GM12801 (cell line): ENCODE data around the gene PIM3.

ENCODE experiments used
- TF ChIP-seq, protein P1 (sequence below): IDR thresholded peaks from one replicate; pipeline ENCODE4 v1.5.1; 2011; ENCODE audit warnings: control low read depth; ENCODE audit not compliant: insufficient read length; ENCODE audit errors: extremely low read depth

The PIM3 gene

DNA sequence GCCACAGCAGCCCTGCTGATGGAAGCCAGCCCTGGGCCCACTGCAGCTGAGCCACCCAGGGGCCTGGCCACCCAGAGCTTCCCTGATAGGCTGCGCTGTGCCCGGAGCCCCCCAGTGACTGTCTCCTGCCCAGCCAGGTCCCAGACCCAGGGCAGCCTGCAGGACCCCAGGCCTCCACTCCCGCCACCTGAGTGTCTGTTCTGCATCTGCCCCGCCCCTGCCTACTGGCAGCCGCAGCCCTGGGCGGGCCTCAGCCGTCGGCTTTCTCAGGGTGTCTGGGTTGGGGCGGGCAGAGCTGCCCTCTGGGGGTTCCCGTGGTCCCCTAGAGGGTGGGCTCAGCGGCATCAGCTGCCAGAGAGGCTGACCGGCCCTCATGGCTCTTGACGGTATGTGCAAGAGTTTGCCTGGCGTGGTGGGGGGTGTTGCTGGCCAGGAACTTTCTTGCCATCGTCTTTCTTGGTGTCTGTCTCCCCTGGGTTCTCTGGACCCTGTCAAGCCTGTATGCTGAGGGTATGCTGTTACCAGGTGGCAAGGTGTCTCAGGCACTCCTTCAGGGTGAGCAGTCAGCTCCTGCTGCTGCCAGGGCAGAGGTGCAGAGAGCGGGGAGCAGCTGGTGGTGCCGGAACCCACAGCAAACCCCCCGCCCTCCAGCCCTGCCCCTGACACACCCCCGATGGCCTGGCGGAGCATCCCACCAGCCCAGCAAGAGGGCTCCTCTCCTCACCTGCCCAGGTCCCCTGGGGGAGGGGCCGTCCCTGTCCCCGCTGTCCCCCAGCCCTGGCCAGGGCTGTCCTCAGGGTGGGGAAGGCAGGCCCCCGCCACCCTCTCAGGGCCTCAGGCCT, 12.2 kb upstream of the PIM3 start:
- TF ChIP-seq, protein P1, sequence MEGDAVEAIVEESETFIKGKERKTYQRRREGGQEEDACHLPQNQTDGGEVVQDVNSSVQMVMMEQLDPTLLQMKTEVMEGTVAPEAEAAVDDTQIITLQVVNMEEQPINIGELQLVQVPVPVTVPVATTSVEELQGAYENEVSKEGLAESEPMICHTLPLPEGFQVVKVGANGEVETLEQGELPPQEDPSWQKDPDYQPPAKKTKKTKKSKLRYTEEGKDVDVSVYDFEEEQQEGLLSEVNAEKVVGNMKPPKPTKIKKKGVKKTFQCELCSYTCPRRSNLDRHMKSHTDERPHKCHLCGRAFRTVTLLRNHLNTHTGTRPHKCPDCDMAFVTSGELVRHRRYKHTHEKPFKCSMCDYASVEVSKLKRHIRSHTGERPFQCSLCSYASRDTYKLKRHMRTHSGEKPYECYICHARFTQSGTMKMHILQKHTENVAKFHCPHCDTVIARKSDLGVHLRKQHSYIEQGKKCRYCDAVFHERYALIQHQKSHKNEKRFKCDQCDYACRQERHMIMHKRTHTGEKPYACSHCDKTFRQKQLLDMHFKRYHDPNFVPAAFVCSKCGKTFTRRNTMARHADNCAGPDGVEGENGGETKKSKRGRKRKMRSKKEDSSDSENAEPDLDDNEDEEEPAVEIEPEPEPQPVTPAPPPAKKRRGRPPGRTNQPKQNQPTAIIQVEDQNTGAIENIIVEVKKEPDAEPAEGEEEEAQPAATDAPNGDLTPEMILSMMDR: no peak

DNA sequence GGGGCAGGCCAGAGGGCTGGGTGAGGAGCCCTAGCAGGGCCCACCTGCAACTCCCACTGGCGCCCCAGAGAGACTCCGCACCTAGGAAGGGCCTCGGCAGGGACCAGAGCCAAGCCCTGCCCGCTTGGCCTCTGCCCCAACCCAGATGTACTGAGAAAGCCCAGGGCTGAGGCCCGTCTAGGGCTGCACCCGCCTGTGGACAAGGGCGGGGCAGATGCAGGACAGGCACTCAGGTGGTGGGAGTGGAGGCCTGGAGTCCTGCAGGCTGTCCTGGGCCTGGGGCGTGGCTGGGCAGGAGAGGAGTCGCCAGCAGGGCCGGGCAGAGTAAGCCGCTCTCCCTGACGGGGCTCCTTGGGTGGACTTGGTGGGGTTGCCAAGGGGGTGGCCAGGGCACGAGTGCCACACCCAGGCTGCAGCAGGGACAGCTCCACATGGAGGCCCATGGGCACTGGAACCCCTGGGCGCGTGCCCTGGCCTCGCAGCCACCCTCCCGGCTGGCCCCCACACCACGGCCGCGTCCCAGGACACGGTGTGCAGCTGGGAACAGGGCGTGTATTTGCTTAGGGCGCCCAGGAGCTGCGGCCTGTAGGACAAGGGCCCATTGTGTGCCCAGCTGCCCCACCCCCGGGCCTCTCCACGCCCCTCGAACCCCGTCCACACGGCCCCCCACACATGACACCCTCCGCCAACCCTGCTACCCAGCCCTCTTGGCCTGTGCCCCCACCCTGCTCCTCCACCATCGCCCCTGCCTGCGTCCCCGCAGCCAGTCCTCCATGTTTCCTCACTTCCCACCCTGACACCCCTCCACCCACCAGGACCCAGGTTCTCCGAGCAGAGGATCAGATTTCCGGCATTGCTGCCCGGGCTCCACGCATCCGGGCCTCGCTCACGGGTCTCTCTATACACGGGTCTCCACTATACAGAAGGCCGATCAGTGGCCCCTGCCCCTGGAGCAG, 11.3 kb upstream of the PIM3 start:
- TF ChIP-seq, protein P1: no peak

DNA sequence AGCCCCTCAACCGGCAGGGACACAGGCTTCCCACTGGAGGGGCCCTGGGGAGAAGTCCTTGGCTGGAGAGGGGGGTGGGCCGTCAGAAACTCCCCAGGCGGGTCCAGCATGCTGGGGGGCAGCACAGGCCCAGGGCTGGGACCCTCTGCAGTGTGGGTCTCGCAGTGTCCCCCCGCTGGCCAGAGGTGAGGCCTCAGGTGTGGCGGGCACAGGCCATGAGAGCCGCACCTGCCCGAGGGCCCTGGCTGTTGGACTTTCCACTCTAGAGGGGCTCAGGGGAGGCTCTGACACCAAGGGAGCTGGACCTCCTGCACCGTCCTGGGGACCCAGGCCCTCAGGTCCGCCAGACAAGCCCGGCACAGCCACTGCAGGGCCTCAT, 10.7 kb upstream of the PIM3 start:
- TF ChIP-seq, protein P1: no peak

DNA sequence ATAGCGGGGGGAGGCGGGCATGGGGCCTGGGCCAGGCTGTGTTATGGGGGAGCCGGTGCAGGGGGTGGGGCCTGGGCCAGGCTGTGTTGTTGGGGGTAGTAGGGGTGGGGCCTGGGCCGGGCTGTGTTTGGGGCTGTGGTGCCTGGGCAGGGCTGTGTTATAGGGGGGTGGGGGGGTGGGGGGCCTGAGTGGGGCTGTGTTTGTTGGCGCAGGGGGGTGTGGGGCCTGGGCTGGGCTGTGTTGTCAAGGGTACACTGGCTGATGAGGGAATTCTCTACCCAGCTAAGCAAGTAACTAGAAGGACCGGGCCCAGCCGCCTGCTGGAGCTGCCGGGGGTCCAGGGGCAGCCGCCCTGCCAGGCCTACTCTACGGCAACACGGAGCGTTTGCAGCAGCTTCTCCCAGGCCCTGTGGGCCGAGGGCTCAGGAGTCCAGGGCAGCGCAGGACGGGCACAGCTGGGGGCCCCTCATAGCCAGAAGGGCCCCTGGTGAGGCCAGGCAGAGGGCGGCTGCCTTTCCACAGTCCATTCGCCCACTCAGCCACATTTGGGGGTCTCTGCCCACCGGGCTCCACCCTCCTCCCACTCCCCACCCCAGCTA, 10.1 kb upstream of the PIM3 start:
- TF ChIP-seq, protein P1: no peak

DNA sequence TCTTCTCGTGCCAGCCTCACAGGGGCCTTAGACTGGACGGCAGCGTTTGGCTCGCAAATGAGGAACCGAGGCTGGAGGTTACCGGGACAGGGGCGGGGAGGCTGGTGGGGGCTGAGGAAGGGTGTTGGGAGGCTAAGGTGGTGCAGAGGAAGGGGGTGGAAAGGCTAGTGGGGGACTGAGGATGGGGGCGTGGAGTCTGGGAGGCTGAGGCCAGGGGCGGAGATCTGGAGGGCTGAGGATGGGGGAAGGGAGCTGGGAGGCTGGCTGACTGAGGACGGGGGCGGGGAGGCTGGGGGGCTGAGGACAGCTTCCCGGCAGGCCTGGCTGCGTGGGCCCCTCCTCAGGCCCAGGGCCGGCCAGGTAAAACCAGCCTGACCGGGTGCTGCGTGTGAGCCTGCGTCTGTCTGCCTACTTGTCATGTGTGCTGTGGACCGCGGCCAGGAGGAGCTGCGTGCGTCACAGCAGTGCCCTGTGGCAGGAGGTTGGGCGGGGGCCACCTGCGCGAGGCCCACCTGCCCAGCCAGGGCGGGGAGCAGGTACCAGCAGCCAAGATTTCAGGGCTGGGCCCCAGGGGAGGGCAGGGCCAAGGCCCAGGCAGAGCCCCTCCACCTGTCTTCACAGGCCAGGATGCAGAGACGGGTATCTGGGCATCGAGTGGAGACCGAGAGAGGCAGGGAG, 9.4 kb upstream of the PIM3 start:
- TF ChIP-seq, protein P1: no peak

DNA sequence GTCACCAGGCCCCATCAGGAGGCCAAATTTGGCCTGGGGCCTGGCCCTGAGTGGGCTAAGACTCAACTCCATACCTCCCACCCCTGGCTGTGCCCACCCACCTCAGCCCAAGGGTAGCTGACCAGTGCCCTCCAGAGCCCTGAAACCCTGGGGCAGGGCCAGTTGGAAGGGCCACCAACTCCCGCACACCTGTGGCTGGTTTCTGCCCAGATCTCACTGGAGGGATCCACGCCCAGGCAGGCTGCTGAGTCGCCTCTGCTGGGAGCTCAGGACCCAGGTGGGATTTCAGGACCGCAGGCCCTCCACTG, 8.9 kb upstream of the PIM3 start:
- TF ChIP-seq, protein P1: no peak
